HG02623 (cell line): ENCODE measurements around the gene NMNAT2.

Source experiments
- ATAC-seq: cut with Tn5 transposase; IDR thresholded peaks from one replicate; pipeline ENCODE4 v1.9.1; 2021; ENCODE audit warnings: moderate library complexity; ENCODE audit not compliant: unreplicated experiment

The NMNAT2 gene

GRCh38 chr1:183218027-183218618 lies 200.1 kb downstream of the NMNAT2 start:
- ATAC-seq = no peak

- ATAC-seq = no peak
Observed at GRCh38 chr1:183215936-183216335, 202.2 kb downstream of the NMNAT2 start.

GRCh38 chr1:183215076-183215720 lies 203.0 kb downstream of the NMNAT2 start:
- ATAC-seq = no peak

GRCh38 chr1:183214021-183214970 lies 203.9 kb downstream of the NMNAT2 start:
- ATAC-seq = no peak

GRCh38 chr1:183212870-183213269 lies 205.3 kb downstream of the NMNAT2 start:
- ATAC-seq = no peak

- no peak for ATAC-seq
Observed at GRCh38 chr1:183210681-183211080, 207.5 kb downstream of the NMNAT2 start.

GRCh38 chr1:183209533-183210158 lies 208.5 kb downstream of the NMNAT2 start:
- no peak for ATAC-seq

- no peak for ATAC-seq
Observed at GRCh38 chr1:183206538-183207122, 211.6 kb downstream of the NMNAT2 start.

- ATAC-seq = no peak
Observed at GRCh38 chr1:183205196-183205781, 212.9 kb downstream of the NMNAT2 start.

- no peak for ATAC-seq
Observed at GRCh38 chr1:183203094-183203493, 215.1 kb downstream of the NMNAT2 start.

- no peak for ATAC-seq
Observed at GRCh38 chr1:183200451-183200850, 217.7 kb downstream of the NMNAT2 start.

GRCh38 chr1:183199304-183199703 lies 218.9 kb downstream of the NMNAT2 start:
- no peak for ATAC-seq

- ATAC-seq = no peak
Observed at GRCh38 chr1:183198463-183198862, 219.7 kb downstream of the NMNAT2 start.
